Measurements from ENCODE around the gene ICOSLG.
"Not testable (repeated sequence)": the region's sequence is repeated elsewhere in the genome, so short reads cannot be mapped to it uniquely, and the experiment has no call there.

DNA sequence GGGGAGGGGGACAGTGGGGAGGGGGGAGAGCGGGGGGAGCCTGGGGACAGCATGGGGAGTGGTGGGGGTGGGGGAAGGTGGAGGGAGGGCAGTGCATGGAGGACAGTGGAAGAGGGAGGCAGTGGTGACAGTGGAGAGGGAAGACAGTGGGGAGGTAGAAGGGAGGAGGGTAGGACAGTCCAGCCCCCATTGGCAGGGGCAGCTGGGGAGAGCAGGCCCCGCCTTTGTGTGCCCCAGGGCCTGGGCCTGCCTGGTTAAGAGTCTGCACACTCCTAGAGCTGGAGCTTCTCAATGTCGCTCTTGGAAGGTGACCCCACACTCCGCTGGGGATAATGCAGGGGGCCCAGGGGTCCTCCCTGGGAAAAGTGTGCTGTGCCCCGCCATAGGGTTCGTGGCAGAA is 15.1 kb downstream of the ICOSLG start:
- TF ChIP-seq POLR2A (IDR thresholded peaks at IDR 0.05; ENCODE audit: low read depth, low read length); POLR2AphosphoS5 (IDR thresholded peaks at IDR 0.05; ENCODE audit: low read depth, low read length); TAF1 (IDR thresholded peaks at IDR 0.05; ENCODE audit: borderline replicate concordance, low read depth, low read length): not testable (repeated sequence)

All from GM12892 (cell line).